ENCODE results near the gene FNDC3B.
"Not testable (repeated sequence)": the region's sequence is repeated elsewhere in the genome, so short reads cannot be mapped to it uniquely, and the experiment has no call there.

FNDC3B gene

DNA sequence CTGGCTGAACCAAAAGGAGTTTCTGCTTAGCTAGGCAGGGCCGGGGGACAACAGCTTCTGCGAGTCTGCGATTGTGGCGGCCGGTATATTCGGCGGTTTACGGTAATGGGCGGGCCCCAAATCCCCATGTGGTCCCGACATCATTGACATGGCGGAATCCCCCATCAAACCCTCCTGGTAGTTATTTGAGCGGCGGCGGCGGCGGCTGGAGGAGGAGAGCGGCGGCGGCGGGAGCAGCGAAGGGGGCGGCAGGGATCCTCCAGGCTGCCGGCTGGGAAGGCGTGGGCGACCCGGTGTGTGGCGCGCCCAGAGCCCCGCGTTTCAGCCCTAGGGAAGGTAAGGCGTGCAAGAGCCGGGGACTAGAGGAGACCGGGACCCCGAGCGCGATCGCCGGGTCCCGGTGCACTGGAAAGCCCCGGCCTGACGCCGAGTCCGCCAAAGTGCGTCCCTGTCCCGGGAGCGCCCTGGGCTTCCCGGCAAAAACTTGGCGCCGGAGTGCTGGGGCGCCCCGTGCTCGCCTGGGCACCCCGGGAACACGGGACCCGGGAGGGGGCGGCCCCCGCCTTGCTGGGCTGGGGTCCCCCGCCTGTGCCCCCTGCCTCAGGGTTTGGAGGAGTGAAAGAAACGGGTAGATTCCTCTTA lies at the start of gene FNDC3B:
TSS of gene FNDC3B (plus strand) at position 143 of the 642 bp plus-strand sequence. CDS start 72,902 bp downstream, outside the sequence.
- peak; percentile 83 to 88 for DNase-seq (ENCODE audit: low read depth in 2 of 2)

DNA sequence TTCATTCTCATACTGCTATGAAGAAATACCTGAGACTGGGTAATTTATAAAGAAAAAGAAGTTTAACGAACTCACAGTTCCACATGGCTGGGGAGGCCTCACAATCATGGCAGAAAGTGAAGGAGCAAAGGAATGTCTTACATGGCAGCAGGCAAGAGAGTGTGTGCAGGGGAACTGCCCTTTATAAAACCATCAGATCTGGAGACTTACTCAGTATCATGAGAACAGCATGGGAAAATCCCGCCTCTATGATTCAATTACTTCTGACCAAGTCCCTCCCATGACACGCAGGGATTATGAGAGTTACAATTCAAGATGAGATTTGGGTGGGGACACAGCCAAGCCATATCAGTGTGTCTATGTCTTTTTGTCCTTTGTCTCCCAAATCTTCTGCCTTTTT lies 49.1 kb upstream of the FNDC3B start:
- not testable (repeated sequence) for DNase-seq (ENCODE audit: low read depth in 2 of 2)

DNA sequence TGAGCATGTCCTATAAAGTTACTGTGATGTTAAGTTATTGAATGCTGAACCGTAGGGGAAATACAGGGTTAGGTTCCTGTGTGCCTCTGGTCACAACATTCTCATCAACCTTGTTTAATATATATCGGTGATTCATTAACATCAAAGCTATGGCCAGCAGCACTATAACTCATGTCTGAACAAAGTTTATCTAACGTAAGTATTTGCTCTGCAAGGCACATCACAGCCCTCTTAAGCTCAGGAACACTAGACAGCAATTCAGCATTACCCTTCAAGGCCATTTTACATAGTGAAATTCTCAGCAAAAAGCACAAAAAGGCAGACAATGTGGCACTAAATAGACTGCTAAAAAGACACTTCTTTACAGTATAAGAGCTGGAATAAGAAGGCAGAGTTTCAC lies 48.2 kb upstream of the FNDC3B start:
- DNase-seq (ENCODE audit: low read depth in 2 of 2), result no peak

DNA sequence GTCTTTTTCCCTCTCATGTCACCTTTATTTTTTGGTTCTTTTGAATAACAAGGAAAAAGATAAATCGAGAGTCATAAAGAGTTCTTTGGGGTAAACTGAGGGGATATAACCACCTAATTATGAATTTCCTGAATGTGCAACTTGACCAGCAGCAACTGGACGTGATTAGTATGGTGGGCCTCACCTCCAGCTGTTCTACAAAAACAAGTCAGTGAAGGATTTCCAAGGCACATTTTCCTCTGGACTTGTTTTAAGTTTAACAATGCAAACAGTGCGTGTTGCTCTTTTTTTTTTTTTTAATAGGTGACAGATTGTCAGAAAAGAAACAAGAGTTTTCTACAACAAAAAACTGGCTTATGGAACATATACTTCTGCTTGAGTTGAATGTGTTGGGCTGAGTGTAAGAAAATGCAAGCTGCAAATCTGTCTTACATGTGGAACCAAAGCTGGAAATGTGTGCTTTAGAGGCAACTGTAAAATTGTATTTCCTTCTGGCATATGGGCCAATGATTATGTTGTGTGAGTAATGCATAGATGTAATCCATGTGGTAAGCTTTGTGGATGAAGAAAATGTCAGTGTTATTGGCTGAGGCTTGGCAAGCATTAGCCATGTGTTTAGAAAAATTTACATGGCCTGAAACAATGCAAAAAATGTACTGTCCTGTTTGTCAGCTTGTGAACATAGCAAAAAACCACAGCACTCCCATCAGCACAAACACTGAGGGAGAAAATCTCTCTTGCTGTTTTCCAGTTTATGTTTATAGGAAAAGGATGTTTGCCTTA lies 44.5 kb upstream of the FNDC3B start:
- DNase-seq (ENCODE audit: low read depth in 2 of 2), result no peak

- DNase-seq (ENCODE audit: low read depth in 2 of 2), result no peak
These were observed 43.9 kb upstream of the FNDC3B start for GRCh38 chr3:171995486-171995885.

GRCh38 chr3:171996178-171996817 lies 43.1 kb upstream of the FNDC3B start:
- DNase-seq (ENCODE audit: low read depth in 2 of 2), result no peak

DNA sequence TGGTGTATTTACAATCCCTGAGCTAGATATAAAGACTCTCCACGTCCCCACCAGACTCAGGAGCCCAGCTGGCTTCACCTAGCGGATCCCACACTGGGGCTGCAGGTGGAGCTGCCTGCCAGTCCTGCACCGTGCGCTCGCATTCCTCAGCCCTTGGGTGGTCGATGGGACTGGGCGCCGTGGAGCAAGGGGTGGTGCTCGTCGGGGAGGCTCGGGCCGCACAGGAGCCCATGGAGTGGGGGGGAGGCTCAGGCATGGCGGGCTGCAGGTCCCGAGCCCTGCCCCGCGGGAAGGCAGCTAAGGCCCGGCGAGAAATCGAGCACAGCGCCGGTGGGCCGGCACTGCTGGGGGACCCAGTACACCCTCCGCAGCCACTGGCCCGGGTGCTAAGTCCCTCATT lies 40.6 kb upstream of the FNDC3B start:
- not testable (repeated sequence) for DNase-seq (ENCODE audit: low read depth in 2 of 2)

DNA sequence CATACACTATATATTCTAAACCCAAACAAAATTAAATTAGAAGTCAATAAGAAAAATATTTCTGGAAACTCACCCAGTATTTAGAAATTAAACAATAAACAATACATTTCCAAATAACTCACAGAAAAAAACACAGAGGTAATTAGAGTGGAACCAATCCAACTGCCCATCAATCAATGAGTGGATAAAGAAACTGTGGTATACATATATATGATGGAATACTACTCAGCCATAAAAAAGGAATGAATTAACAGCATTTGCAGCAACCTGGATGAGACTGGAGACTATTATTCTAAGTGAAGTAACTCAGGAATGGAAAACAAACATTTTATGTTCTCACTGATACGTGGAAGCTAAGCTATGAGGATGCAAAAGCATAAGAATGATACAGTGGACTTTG lies 37.8 kb upstream of the FNDC3B start:
- not testable (repeated sequence) for DNase-seq (ENCODE audit: low read depth in 2 of 2)

DNA sequence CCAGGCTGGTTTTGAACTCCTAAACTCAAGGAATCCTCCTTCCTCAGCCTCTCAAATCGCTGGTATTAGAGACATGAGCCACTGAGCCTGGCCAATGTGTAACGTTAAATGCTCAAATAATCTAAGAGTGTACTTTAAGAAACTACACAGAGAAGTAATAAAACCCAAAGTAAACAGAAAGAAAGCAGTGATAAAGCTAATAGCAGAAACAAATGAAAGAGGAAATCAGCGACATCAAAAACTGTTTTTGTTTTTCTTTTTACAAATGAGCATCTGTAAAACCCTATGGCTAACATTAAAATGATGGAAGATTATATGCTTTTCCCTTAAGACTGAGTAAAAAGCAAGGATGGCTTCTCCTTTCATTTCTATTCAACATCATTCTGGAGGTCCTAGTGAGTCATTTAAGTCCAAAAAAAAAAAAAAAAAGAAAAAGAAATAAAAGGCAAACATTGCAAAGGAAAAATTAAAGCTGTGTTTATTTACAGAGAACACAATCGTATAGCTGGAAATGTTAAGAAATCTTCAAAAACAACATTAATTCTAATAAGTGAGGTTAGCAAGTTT lies 36.8 kb upstream of the FNDC3B start:
- no peak for DNase-seq (ENCODE audit: low read depth in 2 of 2)

- DNase-seq (ENCODE audit: low read depth in 2 of 2), result no peak
These were observed 36.2 kb upstream of the FNDC3B start for GRCh38 chr3:172003146-172003545.

- no peak for DNase-seq (ENCODE audit: low read depth in 2 of 2)
These were observed 32.4 kb upstream of the FNDC3B start for GRCh38 chr3:172007065-172007370.

DNA sequence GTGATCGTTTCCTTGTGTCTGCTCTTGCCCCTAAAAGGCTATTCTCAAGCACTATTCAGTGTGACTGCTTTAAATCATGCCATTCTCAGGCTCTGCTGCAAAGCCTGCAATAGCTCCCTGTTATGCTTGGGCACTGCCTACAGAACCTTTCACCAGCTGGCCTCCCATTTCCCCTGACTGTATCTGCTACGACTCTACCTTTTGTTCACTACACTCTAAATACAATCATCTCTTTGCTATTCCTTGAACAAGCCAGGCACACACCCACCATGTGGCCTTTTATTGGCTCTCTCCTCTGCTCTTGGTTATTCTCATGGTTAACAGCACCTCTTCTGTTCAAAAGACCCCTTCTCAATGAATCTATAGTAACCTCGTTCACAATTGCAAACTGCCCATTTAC lies 29.6 kb upstream of the FNDC3B start:
- no peak for DNase-seq (ENCODE audit: low read depth in 2 of 2)

- DNase-seq (ENCODE audit: low read depth in 2 of 2), result no peak
These were observed 26.6 kb upstream of the FNDC3B start for GRCh38 chr3:172012775-172013174.

DNA sequence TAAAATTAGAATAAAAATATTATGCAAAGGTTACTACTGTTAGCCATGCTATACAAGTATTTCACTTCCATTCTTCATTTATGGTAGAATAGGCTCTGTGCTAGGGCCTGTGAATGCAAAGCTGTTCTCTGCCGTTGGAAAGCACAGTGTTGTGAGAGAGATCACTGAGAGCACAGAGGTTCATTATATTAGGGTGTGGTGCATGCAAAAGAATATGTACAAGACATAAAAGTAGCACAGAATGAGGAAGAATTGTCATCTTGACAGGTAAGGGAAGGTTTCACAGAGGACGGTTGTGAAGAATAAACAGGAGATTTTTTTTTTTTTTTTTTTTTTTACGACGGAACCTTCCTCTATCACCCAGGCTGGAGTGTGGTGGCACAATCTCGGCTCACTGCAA lies 25.2 kb upstream of the FNDC3B start:
- no peak for DNase-seq (ENCODE audit: low read depth in 2 of 2)

- no peak for DNase-seq (ENCODE audit: low read depth in 2 of 2)
These were observed 21.0 kb upstream of the FNDC3B start for GRCh38 chr3:172018364-172018763.

GRCh38 chr3:172020763-172021162 lies 18.6 kb upstream of the FNDC3B start:
- no peak for DNase-seq (ENCODE audit: low read depth in 2 of 2)

DNA sequence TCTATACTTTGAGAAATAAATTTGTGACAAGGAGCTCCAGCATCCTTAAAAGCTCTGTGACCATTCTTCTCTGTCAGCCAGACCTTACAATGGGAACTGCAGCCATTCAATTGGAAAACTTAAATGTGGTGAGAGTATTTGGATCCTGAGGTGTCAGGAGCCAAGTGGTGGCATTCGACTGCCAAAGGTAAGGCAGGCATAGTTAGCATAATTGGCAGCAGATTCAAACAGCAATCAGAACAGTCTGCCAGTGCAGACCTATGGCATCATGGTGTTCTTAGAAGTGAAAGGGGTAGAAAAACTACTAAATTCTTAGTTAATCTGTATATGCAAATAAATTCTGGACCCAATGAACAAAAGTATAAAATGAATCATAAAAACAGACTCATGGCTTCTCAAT lies 18.2 kb upstream of the FNDC3B start:
- no peak for DNase-seq (ENCODE audit: low read depth in 2 of 2)

DNA sequence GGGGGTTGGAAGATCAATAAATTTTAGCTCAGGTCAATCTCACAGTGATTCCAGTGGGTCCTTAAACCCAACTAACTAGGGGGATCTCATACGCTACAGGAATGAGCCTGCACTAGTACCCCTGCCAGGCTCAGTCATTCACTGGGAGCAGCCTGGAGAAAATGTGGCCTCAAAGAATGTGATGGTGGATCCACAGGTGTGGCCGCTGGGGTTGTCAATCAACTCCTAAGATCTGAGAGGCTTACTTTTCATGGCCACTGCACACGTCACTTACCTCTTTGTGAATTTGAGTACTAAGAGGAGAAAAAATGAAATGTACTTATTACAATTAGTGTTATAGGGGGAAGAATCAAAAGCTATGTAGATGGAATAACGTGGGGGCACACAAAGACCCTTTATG lies 17.5 kb upstream of the FNDC3B start:
- DNase-seq (ENCODE audit: low read depth in 2 of 2), result no peak

GRCh38 chr3:172023915-172024314 lies 15.5 kb upstream of the FNDC3B start:
- no peak for DNase-seq (ENCODE audit: low read depth in 2 of 2)

GRCh38 chr3:172024679-172025078 lies 14.7 kb upstream of the FNDC3B start:
- no peak for DNase-seq (ENCODE audit: low read depth in 2 of 2)

DNA sequence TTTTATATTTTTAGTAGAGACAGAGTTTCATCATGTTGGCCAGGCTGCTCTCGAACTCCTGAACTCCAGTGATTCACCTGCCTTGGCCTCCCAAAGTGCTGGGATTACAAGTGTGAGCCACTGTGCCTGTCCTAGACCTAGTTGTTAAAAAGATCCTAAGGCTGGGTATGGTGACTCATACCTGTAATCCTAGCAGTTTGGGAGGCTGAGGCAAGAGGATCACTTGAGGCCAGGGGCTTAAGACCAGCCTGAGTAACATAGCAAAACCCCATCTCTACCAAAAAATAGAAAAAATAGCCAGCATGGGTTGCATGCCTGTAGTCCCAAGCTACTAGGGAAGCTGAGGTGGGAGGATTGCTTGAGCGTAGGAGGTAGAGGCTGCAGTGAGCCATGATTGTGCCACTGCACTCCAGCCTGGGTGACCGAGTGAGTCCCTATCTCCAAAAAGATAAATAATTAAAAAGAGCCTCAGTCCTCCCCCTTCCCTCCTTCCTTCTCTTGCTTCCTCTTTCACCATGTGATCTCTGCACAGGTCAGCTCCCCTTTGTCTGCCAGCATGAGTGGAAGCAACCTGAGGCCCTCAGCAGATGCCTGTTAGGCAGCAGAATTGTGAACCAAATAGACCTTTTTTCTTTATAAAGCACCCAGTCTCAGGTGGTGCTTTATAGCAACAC lies 9.8 kb upstream of the FNDC3B start:
- no peak for DNase-seq (ENCODE audit: low read depth in 2 of 2)

DNA sequence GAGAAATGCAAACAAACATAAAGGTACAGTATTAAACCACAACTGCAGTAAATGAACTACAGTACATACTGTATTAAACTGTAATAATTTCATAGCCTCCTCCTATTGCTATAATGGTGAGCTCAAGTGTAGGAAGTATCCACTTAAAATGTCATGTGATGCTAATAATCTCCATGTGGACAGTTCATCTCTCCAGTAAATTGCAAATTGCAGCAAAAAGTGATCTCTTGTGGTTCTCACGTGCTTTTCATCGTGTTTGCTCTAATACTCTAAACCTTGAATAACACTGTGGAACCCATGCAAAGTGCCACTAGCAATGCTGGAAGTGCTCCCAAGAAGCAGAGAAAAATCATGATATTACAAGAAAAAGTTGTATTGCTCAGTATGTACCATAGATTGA lies 9.2 kb upstream of the FNDC3B start:
- no peak for DNase-seq (ENCODE audit: low read depth in 2 of 2)

Data from stimulated activated CD4-positive, alpha-beta T cell treated with anti-CD3 and anti-CD28 coated beads, Interleukin-12 subunit alpha, Interleukin-12 subunit beta, amount 100 ng/mL, for 24 hours (primary cell).